HL-60 (cell line): Measurements from ENCODE around the gene MAP4K5.

Experiments
- CTCF ChIP-seq: IDR thresholded peaks from one replicate; pipeline ENCODE4 v1.5.1; 2011; ENCODE audit warnings: low read length, control low read depth, inconsistent platforms; ENCODE audit not compliant: insufficient read depth
- POLR2AphosphoS5 ChIP-seq: IDR thresholded peaks from 2 replicates; pipeline ENCODE4 v1.6.1; 2012; ENCODE audit warnings: low read depth
- REST ChIP-seq: IDR thresholded peaks from 2 replicates; pipeline ENCODE4 v1.6.1; 2012; ENCODE audit warnings: low read depth; ENCODE audit not compliant: insufficient replicate concordance

GRCh38 chr14:50531595-50532501 lies 521 bp downstream of the MAP4K5 start:
- TF ChIP-seq POLR2AphosphoS5 (0 out of 2 replicates have a peak, but pooled peaks have one; percentile 5), REST (no peak), CTCF (no peak)
